ENCODE data around the gene GNAL. TPM values are rescaled to one million over a fixed set of nuclear protein-coding genes. Genes with fewer than 3 reads are reported as not detected.

Gene GNAL
- total and polyA plus RNA-seq, 4 donors: 0.15 to 0.92 (median 0.72) TPM

- no peak for DNase-seq (ENCODE audit: low spot score)
- no peaks in the 10 kb centered on the region for H3K27me3 ChIP-seq (ENCODE audit: control insufficient read depth in 4 of 4, insufficient read depth in 4 of 4, low read length in 3 of 4)
- no peak overlapping the region for H3K9ac ChIP-seq (ENCODE audit: low read depth in 1 of 2, low read length in 2 of 2)
- TF ChIP-seq JUND (IDR thresholded peaks at IDR 0.05) (no peak), ATF3 (IDR thresholded peaks at IDR 0.05) (no peak), GABPA (IDR thresholded peaks at IDR 0.05 in 1 of 2, conservative IDR thresholded peaks at IDR 0.05 in 1 of 2) (no peak), SP1 (IDR thresholded peaks at IDR 0.05) (no peak), CTCF (IDR thresholded peaks at IDR 0.05; ENCODE audit: low read depth, low read length, missing input control) (no peak), RXRA (IDR thresholded peaks at IDR 0.05) (no peak), YY1 (IDR thresholded peaks at IDR 0.05) (no peak), FOXA2 (IDR thresholded peaks at IDR 0.05) (no peak), MAX (IDR thresholded peaks at IDR 0.05) (no peak), HNF4A (conservative IDR thresholded peaks at IDR 0.05) (no peak), EGR1 (IDR thresholded peaks at IDR 0.05; ENCODE audit: low read depth in 2 of 2) (no peak)
- no peaks in the 10 kb centered on the region for H3K36me3 ChIP-seq (ENCODE audit: control insufficient read depth in 4 of 4, insufficient read depth in 3 of 4, low read depth in 1 of 4, low read length in 3 of 4)
- H3K27ac ChIP-seq (ENCODE audit: low read depth in 1 of 2, low read length in 2 of 2): no peak overlapping the region
- 81% methylated on average over 7 of the region's 7 CpGs for WGBS
- H3K4me1 ChIP-seq (ENCODE audit: control insufficient read depth in 4 of 4, insufficient read depth in 4 of 4, low read length in 3 of 4): no peaks in the 10 kb centered on the region
- H3K9me3 ChIP-seq (ENCODE audit: control insufficient read depth in 4 of 4, low read length in 3 of 4): no peaks in the 10 kb centered on the region
- H3K4me3 ChIP-seq (ENCODE audit: low read depth in 1 of 3, low read length in 3 of 3): no peak overlapping the region
Observed at GRCh38 chr18:11760498-11761167, 71.6 kb downstream of the GNAL start.

DNA sequence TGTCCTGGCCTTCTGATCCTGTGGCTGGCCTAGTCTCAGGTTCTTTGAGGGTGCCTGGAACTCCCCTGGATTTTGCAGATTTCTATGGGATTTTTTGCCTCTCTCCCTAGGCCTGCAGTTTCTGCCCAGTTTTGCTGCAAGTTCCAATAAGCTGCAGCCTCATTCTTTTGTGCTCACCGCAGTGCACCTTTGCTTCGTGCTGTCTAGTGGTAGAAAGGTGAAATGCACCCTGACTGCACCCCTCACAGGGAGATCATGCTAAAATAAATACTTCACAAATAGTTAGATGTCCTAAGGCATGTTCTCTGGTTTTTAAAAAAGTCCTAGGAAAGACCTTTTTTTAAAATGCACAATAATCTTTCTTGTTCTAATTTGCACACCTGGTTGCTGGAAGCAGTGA, 72.5 kb downstream of the GNAL start:
- Histone ChIP-seq H3K9me3 (ENCODE audit: control insufficient read depth in 4 of 4, low read length in 3 of 4) (no peaks in the 10 kb centered on the region), H3K36me3 (ENCODE audit: control insufficient read depth in 4 of 4, insufficient read depth in 3 of 4, low read depth in 1 of 4, low read length in 3 of 4) (no peaks in the 10 kb centered on the region), H3K4me1 (ENCODE audit: control insufficient read depth in 4 of 4, insufficient read depth in 4 of 4, low read length in 3 of 4) (no peaks in the 10 kb centered on the region), H3K4me3 (ENCODE audit: low read depth in 1 of 3, low read length in 3 of 3) (no peak overlapping the region), H3K27me3 (ENCODE audit: control insufficient read depth in 4 of 4, insufficient read depth in 4 of 4, low read length in 3 of 4) (no peaks in the 10 kb centered on the region), H3K27ac (ENCODE audit: low read depth in 1 of 2, low read length in 2 of 2) (no peak overlapping the region), H3K9ac (ENCODE audit: low read depth in 1 of 2, low read length in 2 of 2) (no peak overlapping the region)
- no peak for DNase-seq (ENCODE audit: low spot score)
- 87% methylated on average over 2 of the region's 2 CpGs for WGBS
- TF ChIP-seq RAD21 (IDR thresholded peaks at IDR 0.05): no peak

DNA sequence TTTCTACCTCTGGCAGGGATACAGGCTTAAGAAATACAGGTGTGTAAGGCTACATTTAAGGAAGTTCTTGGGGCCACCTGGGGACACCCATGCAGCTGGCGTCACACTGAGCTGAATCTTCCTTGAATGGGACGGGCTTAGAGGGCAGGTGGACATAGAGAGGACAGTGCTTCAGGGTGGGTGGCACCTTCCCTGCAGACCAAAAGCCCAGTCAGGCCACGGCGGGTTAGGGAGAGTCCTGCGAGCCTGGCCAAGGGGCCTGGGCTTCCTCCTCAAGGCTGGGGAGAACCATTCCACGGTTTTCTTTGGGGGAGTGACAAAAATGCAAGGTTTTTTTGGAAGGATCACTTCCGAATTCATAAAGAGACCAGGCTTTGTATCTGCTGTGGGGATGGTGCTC, 73.4 kb downstream of the GNAL start:
- H3K9me3 ChIP-seq (ENCODE audit: control insufficient read depth in 4 of 4, low read length in 3 of 4): no peaks in the 10 kb centered on the region
- no peaks in the 10 kb centered on the region for H3K27me3 ChIP-seq (ENCODE audit: control insufficient read depth in 4 of 4, insufficient read depth in 4 of 4, low read length in 3 of 4)
- H3K4me1 ChIP-seq (ENCODE audit: control insufficient read depth in 4 of 4, insufficient read depth in 4 of 4, low read length in 3 of 4): no peaks in the 10 kb centered on the region
- no peak overlapping the region for H3K27ac ChIP-seq (ENCODE audit: low read depth in 1 of 2, low read length in 2 of 2)
- no peaks in the 10 kb centered on the region for H3K36me3 ChIP-seq (ENCODE audit: control insufficient read depth in 4 of 4, insufficient read depth in 3 of 4, low read depth in 1 of 4, low read length in 3 of 4)
- WGBS: 88% methylated on average over 7 of the region's 7 CpGs
- DNase-seq (ENCODE audit: low spot score): no peak
- no peak overlapping the region for H3K9ac ChIP-seq (ENCODE audit: low read depth in 1 of 2, low read length in 2 of 2)
- H3K4me3 ChIP-seq (ENCODE audit: low read depth in 1 of 3, low read length in 3 of 3): no peak overlapping the region
- TF ChIP-seq MAX (IDR thresholded peaks at IDR 0.05): no peak
- no peak for TF ChIP-seq TAF1 (conservative IDR thresholded peaks at IDR 0.05)
- TF ChIP-seq SP1 (IDR thresholded peaks at IDR 0.05): no peak
- no peak for TF ChIP-seq HNF4A (conservative IDR thresholded peaks at IDR 0.05)
- no peak for TF ChIP-seq JUND (IDR thresholded peaks at IDR 0.05)
- TF ChIP-seq NR2F2 (IDR thresholded peaks at IDR 0.05): no peak
- no peak for TF ChIP-seq HNF4G (IDR thresholded peaks at IDR 0.05)
- no peak for TF ChIP-seq REST (IDR thresholded peaks at IDR 0.05)
- no peak for TF ChIP-seq ATF3 (IDR thresholded peaks at IDR 0.05)
- no peak for TF ChIP-seq YY1 (IDR thresholded peaks at IDR 0.05)
- TF ChIP-seq FOXA2 (IDR thresholded peaks at IDR 0.05): no peak
- no peak for TF ChIP-seq GABPA (IDR thresholded peaks at IDR 0.05 in 1 of 2, conservative IDR thresholded peaks at IDR 0.05 in 1 of 2)
- no peak for TF ChIP-seq RXRA (IDR thresholded peaks at IDR 0.05)
- TF ChIP-seq RAD21 (IDR thresholded peaks at IDR 0.05): no peak
- TF ChIP-seq EGR1 (IDR thresholded peaks at IDR 0.05; ENCODE audit: low read depth in 2 of 2): no peak
- TF ChIP-seq, protein P1, sequence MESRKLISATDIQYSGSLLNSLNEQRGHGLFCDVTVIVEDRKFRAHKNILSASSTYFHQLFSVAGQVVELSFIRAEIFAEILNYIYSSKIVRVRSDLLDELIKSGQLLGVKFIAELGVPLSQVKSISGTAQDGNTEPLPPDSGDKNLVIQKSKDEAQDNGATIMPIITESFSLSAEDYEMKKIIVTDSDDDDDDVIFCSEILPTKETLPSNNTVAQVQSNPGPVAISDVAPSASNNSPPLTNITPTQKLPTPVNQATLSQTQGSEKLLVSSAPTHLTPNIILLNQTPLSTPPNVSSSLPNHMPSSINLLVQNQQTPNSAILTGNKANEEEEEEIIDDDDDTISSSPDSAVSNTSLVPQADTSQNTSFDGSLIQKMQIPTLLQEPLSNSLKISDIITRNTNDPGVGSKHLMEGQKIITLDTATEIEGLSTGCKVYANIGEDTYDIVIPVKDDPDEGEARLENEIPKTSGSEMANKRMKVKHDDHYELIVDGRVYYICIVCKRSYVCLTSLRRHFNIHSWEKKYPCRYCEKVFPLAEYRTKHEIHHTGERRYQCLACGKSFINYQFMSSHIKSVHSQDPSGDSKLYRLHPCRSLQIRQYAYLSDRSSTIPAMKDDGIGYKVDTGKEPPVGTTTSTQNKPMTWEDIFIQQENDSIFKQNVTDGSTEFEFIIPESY (IDR thresholded peaks at IDR 0.05): no peak

Data from liver (tissue), 9 donors.